HG03060 (cell line): Measurements from ENCODE around the gene SRSF10.
A peak's percentile ranks its signal among the peaks of the same experiment; 100 is the strongest.
"Not testable (repeated sequence)": the region's sequence is repeated elsewhere in the genome, so short reads cannot be mapped to it uniquely, and the experiment has no call there.

Experiments used
- ATAC-seq: cut with Tn5 transposase; IDR thresholded peaks from one replicate; pipeline ENCODE4 v1.9.1; 2021; ENCODE audit warnings: low read depth, moderate number of reproducible peaks; ENCODE audit not compliant: unreplicated experiment

The SRSF10 gene

DNA sequence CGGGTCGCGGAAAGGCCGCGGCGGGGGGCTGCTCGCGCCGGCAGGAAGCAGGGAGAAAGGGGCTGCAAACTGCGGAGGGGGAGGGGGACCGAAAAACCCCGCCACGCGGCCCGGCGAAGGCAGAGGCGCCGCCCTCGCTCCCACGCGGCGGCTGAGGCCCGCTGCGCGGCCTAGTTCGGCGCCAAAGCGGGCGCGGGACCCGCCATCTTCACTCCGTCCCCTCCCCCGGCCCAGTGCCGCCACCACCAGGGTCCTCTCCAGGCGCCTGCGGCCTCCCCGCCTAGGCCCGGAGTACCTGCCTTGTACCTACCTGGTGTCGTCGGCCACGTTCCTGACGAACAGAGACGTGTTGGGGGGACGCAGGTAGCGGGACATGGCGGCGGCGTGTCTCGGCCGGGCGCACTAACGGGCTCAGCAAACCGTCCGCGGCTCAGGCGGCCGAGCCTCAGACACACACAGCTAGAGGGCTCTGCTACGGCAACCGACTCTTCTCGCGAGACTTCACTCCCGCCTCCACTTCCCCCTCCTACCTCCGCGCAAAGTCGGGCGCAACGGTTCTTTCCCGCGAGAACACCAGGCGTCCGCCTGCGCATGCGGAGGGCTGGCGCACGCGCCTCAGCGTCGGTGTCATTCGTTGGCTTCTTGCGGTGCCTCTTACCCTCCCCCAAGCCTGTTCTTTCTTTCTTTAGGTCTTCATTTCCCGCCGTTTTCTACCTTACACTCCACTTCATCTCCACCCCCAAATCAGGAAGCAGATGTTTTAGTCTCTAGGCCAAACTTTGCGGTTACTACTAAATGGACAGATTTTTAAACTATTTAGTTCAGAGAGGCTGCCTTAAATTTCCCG lies at the start of gene SRSF10:
TSS of gene SRSF10 (minus strand) at position 447 of the 847 bp plus-strand sequence. CDS start at position 375, 72 bp downstream.
- peak; percentile 74 for ATAC-seq

- ATAC-seq, result no peak
Measured at GRCh38 chr1:24027838-24028468, 47.8 kb upstream of the SRSF10 start.

DNA sequence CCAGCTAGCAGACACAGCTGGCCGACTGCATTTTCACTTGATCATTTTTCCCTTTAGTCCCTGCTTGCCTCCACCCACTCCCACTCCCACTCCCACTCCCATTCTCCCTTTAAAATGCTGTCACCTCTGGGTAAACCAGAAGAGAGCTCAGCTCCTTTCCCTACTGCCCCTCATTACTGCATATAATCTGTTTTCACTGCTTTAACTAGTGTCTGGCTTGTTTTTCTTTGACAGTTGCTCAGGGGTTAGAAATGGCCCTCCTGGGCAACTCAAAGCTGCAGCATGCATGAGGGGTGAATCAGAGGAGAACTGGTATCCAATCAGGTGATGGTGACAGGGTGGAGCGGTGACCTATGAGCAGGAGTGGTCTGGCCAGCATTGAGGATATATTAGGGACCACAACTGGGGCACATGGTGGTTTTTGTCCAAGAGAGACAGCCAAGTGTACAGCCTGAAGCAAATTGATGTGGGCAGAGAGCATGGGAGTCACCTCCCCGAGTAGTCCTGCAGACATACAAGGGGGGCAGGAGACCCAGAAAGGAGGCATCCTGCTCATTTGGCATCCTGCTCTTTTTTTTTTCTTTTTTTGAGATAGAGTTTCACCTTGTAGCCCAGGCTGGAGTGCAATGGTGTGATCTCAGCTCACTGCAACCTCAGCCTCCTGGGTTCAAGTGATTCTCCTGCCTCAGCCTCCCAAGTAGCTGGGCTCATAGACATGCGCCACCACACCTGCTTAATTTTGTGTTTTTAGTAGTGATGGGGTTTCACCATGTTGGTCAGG lies 42.6 kb upstream of the SRSF10 start:
- ATAC-seq, result no peak

DNA sequence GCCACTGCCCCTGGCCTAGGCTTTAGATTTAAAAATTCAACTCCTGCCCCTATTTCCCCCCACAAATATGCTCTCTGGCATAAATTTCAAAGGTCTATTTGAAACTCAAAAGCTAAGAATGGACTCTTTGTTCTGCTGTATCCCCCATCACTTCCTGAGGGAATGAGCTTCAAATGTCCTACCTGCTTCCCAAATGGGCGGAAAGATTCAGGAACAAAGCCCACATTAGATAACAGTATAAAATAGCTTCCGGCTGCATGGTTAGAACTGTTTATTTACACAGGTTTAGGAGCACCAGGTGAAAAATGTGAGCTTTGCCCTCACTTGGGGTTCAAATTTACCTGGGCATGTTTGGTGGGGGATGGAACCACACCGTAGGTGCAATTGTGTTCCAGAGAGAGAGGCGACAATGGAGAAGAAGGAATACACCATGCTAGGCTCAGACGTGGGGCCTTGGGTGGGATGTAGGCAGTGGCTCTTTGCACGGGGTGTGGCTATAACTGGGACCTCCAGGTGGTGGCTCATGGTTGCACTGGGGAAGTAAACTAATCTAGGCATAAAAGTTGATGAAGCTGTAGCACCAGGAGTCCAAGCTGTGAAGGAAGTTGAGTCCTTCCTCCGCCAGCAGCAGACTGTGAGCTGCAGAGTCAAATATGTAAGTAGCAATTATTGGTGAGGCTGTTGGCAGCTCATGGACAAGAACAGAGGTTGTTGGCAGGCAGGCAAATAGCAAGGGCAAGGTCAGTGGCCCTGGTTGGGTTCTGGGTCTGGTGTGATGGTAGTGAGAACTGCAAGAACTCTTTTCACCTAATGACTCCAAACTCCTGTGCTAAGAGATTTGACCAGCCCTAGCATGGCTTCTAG lies 41.5 kb upstream of the SRSF10 start:
- ATAC-seq, result no peak

DNA sequence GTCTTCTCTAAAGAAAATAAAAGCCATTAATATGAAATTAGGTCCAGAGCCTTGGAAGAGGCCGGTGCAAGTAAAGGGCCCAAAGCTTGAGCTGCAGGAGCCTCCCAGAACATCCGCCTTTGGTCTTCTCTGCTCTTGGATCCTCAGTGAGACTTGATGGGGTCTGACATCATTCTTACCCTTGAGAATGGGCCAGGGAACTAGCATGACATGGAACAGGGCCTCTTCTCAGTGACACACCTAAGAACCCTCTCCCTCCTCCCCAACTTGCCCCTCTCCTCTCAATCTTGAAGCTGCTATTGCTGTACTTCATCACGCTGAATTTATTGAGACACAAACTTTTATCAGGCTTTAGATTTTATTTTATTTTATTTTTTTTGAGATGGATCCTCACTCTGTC lies 40.3 kb upstream of the SRSF10 start:
- no peak for ATAC-seq

- ATAC-seq, result no peak
Measured at GRCh38 chr1:24020025-24020424, 39.9 kb upstream of the SRSF10 start.

- ATAC-seq, result no peak
Measured at GRCh38 chr1:24018611-24019580, 38.8 kb upstream of the SRSF10 start.

DNA sequence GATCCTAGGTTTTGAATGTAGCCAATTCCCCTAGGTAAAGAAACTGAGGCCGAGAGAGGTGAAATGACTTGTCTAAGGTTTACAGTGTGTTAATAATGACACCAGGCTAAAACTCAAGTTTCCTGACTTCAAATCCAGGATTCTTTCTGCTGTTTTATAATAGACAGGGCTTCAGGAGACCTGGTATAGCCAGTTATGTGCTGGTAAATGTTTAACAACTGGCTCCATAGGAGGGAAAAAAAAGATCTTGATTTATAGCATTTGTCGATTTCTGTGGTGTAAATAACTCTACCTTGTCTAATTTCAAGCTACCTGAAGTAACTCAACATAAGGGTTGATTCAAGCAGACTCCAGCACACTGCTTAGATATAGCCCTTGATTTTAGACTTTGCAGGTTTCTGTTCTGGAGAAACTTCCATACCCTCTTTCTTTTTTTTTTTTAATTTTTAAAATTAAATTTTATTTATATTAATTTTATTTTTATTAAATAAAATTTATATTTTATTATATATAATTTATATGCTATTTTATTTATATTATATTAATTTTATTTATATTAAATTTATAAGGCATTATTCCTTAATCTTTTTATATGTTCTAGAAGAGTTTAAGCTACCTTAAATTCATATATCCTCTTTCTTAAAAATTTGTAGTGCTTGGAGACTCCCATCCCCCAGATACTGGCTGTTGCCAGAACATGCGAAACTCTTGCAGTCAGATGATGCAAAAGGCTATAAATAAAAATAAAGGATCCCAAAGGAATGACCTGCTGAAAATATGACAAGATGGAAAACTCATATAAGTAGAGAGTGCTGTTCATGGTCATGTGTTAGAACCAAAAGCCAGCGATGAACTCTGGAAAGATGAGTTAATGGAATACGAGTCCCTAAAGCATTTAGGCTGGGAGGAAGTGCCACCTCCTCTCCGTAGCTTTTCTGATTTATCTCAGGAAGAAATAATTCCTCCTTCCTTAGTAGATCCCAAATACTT lies 35.4 kb upstream of the SRSF10 start:
- no peak for ATAC-seq

- ATAC-seq, result not testable (repeated sequence)
Measured at GRCh38 chr1:24012878-24013277, 32.8 kb upstream of the SRSF10 start.

GRCh38 chr1:24010650-24011049 lies 30.5 kb upstream of the SRSF10 start:
- ATAC-seq, result no peak

DNA sequence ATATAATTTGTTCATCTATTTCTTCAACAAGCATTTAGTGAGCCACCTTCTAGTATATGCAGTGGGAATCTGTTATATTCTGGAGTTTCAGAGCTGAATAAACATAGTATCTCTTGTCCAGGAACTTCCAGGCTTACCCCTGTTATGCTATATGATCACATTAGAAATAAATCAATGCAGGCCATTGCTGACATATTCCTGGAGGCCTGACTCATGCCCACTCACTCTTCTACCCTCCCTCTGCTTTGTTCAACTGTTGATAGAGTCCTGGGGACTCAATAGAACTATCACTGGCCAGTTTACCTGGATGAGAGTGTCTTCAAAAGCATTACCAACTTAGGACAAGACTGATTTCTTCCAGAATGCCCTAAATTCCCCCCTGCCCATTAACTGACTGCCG lies 29.3 kb upstream of the SRSF10 start:
- no peak for ATAC-seq

DNA sequence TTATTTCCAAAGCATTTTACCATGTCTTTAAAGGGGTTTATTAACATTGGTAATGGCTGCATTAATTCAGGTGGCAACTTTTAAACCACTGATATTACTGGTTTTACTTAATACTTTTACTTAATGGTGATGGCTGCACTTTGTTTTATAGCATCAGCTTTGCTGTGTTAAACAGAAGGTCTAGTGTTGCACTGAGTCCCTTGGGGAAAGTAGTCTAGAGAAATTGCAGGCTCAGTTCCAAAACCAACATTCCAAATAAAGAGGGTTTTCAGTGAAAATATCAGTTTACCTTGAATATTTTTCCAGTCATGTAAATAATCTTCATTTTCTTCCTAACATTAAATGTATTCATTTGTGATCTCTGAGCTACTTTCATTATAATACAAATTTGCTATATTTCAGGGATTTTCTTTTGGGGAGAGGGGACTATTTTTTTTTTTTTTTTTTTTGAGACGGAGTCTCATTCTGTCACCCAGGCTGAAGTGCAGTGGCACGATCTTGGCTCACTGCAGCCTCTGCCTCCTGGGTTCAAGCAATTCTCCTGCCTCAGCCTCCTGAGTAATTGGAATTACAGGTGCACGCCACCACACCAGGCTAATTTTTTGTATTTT lies 28.6 kb upstream of the SRSF10 start:
- ATAC-seq, result not testable (repeated sequence)

GRCh38 chr1:24007079-24007478 lies 27.0 kb upstream of the SRSF10 start:
- ATAC-seq, result no peak

- ATAC-seq, result no peak
Measured at GRCh38 chr1:24005163-24005562, 25.0 kb upstream of the SRSF10 start.

- no peak for ATAC-seq
Measured at GRCh38 chr1:24004132-24004531, 24.0 kb upstream of the SRSF10 start.

DNA sequence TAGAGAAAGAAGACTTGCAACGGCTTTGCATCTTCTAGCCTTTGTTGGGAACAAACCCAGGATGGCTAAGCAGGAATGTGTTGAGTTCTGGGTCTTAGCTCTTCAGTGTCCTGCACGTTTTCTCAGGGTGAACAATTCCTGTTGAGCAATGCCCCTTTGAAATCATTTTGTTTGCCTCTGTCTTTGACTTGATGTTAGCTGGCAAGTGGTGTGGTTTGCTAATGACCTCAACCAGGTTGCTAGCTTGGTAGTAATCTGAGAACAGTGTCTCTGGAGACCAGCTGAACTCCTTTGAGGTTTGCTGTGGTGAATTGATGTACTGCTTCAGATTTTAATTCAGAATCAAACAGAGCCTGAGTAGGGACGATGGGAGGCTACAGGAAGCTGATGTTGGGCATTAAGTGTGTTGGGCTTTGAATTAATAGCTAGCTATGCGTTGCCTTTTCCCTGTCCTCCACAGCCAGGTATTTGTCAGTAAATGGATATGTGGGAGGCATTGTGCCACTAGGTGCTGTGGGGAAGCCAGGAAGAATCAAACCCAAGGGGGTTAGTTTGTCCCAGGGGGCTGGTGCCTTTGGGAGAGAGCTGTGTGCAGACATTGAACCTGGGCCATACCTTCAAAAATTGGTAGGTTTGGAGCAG lies 23.3 kb upstream of the SRSF10 start:
- ATAC-seq, result peak; percentile 44

DNA sequence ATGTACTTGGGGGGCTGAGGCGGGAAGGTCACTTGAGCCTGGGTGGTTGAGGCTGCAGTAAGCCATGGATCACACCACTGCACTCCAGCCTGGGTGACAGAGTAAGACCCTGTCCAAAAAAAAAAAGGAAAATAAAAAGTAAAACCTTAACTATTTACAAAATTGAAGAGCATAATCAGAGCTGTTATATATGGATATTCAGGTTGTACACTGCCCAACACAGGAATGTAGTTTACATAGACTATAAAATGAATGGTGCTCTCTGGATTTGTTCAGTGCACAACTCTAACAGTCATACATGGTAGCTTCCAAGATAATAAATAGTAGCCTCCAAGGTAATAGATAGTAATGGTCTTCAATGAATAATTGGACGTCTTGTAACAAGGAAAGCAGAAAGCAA lies 22.6 kb upstream of the SRSF10 start:
- no peak for ATAC-seq
